SU-DHL-6 (cell line): ENCODE measurements around the gene TRMT112.

Experiments
- CTCF ChIP-seq: fragments of 200-600 bp; sonication (generic); IDR thresholded peaks from one replicate; pipeline ENCODE4 v1.5.1; 2017; ENCODE audit warnings: antibody characterized with exemption, mild to moderate bottlenecking, low read length, moderate library complexity; ENCODE audit not compliant: insufficient read depth, poor library complexity, severe bottlenecking
- EZH2phosphoT487 ChIP-seq: fragments of 200-600 bp; sonication (generic), shearing (Covaris generic); conservative IDR thresholded peaks from 2 replicates; pipeline ENCODE4 v1.6.1; 2018; ENCODE audit warnings: mild to moderate bottlenecking, antibody characterized with exemption, low read length, moderate library complexity, mixed read lengths

GRCh38 chr11:64299847-64300648 is 17.3 kb downstream of the TRMT112 start, which contains the start of gene CATSPERZ:
- TF ChIP-seq CTCF (no peak), EZH2phosphoT487 (no peak)
